GM19193 (cell line): ENCODE results near the gene NEBL.

Source experiments
- POLR2A ChIP-seq: IDR thresholded peaks from 4 replicates; pipeline ENCODE4 v1.6.1; 2011; ENCODE audit not compliant: insufficient read depth, insufficient read length; ENCODE audit errors: extremely low read depth

NEBL gene, protein sequence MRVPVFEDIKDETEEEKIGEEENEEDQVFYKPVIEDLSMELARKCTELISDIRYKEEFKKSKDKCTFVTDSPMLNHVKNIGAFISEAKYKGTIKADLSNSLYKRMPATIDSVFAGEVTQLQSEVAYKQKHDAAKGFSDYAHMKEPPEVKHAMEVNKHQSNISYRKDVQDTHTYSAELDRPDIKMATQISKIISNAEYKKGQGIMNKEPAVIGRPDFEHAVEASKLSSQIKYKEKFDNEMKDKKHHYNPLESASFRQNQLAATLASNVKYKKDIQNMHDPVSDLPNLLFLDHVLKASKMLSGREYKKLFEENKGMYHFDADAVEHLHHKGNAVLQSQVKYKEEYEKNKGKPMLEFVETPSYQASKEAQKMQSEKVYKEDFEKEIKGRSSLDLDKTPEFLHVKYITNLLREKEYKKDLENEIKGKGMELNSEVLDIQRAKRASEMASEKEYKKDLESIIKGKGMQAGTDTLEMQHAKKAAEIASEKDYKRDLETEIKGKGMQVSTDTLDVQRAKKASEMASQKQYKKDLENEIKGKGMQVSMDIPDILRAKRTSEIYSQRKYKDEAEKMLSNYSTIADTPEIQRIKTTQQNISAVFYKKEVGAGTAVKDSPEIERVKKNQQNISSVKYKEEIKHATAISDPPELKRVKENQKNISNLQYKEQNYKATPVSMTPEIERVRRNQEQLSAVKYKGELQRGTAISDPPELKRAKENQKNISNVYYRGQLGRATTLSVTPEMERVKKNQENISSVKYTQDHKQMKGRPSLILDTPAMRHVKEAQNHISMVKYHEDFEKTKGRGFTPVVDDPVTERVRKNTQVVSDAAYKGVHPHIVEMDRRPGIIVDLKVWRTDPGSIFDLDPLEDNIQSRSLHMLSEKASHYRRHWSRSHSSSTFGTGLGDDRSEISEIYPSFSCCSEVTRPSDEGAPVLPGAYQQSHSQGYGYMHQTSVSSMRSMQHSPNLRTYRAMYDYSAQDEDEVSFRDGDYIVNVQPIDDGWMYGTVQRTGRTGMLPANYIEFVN

DNA sequence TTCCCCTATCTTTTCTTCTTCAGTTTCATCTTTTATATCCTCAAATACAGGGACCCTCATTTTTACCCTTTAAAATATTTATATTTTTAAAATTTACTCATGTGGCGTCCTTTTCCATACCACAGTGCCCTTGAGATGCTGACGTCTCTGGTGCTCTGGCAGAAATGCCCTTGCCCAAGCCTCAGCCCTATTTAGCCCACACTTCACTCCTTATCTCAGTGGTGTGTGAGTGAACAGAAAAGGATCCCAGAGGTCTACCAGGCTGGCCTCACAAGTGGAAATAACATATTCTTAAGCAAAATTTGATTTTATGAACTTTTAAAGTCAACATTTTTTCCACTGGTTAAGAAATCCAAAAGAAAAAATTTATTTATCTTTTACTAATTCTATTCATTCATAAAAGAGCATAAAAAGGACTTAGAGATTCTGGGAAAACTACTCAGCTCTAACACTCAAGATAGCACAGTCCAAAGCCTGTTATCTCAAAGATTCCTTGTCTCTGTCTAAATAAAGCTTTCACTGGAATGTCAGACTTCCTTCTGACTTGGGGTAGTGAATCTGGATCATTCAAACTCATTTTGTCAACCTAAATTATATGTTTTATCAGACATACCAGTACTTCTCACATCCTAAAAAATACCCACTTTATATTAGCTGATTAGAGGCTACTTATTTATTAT, at the start of gene NEBL:
TSS of gene NEBL (minus strand) at position 166 of the 680 bp plus-strand sequence. CDS start at position 60, 106 bp downstream.
- no peak for TF ChIP-seq POLR2A

DNA sequence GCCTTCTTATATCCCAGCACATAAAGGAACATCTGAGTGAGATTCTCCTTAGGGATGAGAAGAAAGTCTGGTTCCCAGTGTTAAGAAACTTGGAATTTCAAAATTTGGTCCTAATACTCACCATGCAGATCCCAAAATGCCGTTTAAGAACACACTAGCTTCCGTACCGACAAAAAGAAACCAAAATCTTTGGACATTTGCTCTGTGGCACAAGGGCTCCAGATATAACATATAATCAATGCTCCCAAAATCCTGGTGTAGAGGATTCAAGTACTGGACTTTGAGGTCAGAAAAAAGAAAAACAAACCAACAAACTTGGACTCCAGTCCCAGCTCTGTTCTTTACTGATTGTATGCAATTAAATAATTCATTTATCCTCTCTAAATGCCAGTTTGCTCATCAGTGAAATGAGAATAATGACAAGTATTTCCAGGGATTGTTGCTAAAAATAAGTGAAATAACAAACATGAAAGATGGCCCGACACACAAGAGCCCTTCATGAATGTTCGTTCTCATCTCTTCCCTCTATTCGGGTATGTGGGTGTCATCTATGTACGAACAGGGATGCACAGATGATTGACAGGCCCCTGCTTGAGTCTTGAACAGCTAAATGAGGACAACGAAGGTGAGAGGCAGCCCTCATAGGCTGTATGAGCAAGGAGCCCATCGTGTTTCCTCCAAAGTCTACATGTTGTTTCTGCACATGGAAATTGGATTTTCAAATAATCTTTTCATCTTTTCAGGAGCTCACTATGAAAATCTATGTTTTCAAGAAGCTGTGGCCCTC, 48.6 kb upstream of the NEBL start:
- no peak for TF ChIP-seq POLR2A

DNA sequence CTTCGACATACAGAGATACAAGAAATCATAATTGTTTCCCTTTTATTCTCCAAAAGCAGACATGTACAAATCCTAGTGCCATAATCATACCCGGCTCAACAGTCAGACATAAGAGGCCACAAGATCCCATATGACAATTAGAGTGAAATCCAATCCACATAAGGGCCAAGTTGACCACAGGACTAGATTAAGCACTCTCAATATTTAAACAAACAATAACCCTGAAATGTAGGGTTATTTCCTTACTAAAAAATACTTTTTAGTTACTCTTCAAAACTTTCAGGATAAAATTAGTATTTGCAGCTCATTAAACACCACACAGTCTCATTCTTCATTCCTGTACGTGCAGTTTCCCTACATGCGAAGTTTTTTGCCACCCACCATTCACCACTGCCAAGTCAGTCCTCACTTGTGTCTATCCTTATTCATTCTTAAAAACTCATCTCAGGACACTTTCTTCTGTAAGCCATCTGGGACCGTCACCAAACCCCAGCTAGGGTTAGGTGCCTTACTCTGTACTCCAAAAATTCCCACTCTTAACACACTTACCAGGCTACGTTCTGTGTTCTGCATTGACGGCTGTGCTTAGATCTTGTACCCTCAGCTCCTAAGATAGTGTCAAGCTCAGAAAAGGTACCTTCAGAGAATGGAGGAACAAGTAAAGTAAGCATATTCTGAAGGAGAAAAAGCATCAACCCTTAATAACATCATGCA, 47.8 kb upstream of the NEBL start:
- no peak for TF ChIP-seq POLR2A

DNA sequence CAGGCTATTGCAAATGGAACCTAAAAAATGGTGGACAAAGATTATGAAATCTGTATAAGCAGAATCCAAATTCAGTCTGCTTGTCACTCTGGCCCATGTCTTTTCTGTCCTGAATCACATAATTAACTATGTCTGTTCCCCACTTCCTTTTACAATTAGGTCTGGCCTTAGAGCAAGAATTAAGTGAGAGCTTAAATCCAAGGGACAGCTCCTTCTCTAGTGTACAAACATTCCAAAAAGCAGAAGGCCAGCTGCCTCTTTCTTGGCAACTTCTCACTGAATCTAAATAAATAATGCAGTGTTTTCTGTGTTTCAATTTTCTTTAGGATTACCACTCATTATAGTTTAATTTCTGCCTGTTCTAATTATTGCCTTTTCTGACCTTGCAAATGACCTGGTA, 39.3 kb upstream of the NEBL start:
- no peak for TF ChIP-seq POLR2A

DNA sequence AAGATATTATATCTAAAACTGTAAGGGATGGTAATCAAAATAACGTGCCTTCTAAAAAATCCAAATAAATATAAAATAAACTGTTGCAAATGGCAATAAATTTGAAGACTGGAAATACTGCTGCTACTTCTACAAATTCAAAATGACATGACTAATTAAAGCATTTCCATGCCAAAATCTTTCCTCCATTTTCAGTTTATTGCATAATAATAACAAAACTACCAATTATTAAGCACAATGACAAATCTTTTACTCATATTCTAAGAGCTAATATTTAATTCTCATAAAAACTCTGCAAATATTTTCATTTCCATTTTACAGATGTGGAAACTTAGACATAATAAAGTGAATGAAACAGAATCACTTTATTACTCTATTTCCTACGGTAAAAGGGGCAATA, 38.8 kb upstream of the NEBL start:
- TF ChIP-seq POLR2A: no peak

DNA sequence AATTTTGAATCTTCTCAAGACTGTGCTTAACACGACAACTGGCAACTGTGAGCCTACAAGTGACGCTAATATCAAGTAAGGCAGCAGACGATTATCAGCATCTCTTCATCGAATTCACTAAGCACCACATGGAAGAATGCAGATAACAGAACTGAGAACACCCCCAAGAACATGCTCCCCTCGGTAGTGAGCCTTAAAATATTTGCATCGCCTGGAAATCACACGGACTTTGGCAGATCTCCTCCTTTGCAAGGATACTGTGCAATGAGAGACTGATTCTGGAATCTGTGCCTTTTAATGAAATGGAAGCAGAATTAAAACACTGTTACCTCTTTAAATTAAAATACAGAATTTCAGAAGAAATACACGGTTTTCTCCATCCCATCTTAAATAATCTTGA, 38.2 kb upstream of the NEBL start:
- no peak for TF ChIP-seq POLR2A

DNA sequence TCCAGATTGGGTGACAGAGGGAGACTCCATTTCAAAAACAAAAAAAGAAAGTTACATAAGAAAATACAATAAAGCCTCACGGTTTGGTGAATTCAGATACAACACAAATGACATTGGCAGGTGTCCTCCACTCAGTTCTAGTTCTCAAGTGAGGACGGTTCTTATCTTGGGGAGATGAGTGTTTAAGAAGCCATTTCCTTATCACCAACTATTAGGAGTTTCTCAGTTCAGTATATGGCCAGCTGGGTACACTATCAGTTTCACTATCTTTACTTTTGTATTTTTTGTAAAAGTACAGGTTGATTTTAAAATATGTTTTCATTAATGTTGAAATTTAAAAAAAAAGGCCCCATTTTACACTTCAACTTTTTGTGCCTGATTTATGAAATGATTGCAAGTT, 36.6 kb upstream of the NEBL start:
- no peak for TF ChIP-seq POLR2A

DNA sequence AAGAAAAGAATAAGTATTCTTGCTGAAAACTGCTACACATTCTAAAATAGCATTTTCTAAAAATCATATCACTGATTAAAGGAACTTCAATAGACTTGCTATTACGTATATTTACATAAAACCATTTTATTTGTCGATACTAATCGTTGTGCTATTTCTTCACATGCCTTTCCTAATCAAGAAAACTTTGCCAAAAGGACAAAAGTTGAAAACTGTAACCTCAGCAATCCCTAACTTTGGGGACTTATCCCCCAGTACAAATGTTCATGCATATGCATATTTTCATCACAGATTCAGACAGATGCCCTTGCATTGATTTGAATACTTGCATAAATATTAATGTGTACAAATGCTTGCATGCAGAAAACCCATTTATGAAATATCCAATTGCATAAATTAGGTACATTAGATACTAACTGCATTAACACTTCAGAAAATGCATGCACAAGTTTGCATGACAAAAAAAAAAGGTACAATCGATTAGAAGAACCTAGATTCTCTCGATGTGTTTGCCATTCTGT, 35.6 kb upstream of the NEBL start:
- no peak for TF ChIP-seq POLR2A

DNA sequence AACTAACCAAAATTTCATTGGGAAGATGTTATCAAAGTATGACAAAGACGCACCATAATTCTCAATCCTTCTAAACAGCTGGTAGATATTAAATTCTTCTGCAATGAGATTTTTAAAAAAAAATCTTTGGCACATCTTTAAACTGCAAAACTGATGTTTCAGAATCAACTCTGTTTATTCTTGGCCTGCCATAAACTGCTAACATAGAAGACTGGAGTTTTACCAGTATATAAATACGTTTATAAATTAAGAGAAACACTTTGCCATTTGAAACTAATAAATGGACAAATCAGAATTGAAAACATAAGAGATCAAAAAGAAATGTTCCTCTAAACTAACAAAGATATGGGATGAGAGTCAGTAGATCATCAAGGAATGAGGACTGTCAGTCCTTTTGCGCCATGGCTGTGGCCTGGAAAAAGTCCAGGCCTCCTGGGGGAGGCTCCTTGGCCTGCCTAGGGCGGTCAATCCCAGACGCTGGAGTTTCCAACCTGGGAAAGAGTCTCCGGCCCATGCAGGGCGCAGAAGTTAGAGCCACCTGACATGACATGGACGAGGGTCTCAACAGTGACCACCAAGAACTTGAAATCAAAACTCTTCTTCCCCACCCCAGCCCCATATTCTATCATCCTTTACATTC, 34.2 kb upstream of the NEBL start:
- no peak for TF ChIP-seq POLR2A

DNA sequence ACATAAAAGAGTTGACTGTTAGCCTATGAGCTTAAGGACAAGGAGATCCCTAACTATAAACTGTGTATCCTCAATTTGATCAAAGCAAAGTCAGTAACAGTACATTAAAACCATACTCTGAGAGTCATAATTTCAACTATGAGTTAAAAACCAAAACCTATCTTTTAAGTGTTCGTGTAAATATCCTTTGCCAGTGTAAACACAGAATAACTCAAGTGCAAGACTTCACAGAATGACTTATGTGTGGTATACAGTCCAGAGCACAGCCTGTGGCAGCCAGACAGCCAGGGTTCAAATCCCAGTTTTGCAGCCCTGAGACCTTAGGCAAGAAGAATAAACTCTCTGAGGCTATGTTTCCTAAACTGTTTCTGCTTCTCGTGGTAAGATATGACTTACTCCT, 30.3 kb upstream of the NEBL start:
- TF ChIP-seq POLR2A: no peak

DNA sequence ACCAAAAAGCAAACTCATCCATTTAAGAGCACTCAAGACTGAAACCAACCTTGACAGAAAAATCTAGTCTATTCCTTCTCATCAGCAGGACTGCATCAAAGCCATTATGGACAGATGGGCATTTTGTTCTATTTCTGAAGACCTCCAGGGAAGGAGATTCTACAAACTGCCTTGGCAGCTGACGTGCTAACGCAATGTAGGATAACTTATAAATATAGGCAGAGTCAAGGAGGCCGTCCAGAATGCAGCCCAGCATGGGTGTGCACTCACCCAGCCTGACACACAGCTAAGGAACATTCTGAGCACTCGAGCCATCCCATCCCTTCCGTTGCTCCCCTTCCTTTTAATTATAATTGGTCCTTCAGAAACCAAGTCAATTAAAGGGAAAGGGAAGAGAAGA, 25.3 kb upstream of the NEBL start:
- TF ChIP-seq POLR2A: no peak

DNA sequence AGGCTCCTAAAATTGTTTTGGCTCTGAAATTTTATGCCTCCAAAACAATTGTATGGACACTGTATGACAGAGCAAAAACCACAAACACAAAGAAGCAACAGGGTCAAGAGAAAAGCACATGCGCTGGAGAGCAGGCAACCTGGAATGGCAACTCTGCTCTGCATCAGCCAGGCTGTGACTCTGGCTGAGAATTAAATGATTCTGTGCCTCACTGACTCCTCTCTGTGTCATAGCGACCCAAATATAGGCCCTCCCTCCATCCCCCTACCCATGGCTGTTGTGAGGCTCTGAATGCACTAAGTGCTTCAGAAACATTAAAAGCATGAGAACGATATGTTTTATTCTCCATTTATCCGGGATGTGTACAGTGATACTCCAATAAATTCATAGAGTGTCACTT, 24.9 kb upstream of the NEBL start:
- no peak for TF ChIP-seq POLR2A

DNA sequence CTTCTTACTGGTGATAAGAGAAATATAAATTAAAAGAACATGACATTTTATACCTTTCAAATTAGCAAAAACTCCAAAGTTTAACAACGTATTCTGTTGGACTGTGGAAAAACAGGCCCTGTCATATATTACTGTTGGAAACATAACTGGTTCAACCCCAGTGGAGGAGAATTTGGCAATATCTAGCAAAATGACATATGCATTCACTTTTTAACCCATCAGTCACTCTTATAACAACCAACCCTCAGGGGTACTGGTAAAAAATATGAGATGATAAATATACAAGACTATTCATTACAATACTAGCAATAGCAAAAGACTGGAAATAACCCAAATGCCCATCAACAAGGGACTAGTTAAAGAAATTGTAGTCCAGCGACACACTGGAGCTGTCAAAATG, 22.9 kb upstream of the NEBL start:
- no peak for TF ChIP-seq POLR2A

DNA sequence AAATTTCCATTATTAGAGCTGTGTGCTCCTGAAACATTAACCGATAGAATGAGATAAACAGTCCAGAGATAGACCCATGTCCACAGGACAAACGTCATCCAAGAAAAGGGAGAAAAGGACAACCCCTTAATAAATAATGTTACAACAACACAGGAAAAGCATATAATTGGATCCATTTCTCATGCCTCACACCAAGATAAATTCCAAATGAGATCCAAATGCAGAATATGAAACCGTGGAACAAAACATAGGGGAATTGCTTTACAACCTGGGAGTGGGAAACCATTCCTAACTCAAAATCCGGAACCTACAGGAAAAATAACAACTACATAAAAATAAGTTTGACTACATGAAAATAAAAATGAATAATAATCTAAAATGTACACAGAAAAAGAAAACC, 22.4 kb upstream of the NEBL start:
- no peak for TF ChIP-seq POLR2A

DNA sequence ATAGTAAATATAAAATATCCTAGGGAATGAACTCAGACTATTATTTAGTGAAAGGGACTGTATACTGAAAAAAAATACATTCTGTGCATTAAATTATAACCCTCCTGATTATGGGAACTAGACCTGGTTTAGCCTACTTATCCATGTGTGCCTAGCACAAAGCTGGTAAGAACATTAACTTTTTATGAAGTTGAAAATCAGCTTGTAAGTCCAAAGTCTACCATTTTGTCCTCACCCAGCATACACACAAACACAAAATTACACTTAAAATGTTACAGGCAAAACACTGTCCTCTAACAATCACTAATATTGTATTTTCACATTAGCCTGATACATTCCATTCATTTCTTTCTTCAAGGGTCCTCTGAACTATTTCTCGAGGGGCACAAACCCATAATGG, 19.9 kb upstream of the NEBL start:
- no peak for TF ChIP-seq POLR2A
